ENCODE results near the gene PFKP.
"Not testable (repeated sequence)": the region's sequence is repeated elsewhere in the genome, so short reads cannot be mapped to it uniquely, and the experiment has no call there.

The PFKP gene

GRCh38 chr10:3099291-3100092 lies 32.1 kb downstream of the PFKP start:
- DNase-seq (ENCODE audit: low spot score) = no peak

GRCh38 chr10:3100093-3100792 lies 32.9 kb downstream of the PFKP start:
- no peak for DNase-seq (ENCODE audit: low spot score)

GRCh38 chr10:3100856-3101640 lies 33.7 kb downstream of the PFKP start:
- no peak for DNase-seq (ENCODE audit: low spot score)

GRCh38 chr10:3102720-3103427 lies 35.5 kb downstream of the PFKP start:
- no peak for DNase-seq (ENCODE audit: low spot score)

- DNase-seq (ENCODE audit: low spot score) = no peak
Measured at GRCh38 chr10:3103646-3104045, 36.3 kb downstream of the PFKP start.

- DNase-seq (ENCODE audit: low spot score) = no peak
Measured at GRCh38 chr10:3104251-3104918, 37.0 kb downstream of the PFKP start.

- DNase-seq (ENCODE audit: low spot score) = no peak
Measured at GRCh38 chr10:3105166-3105565, 37.8 kb downstream of the PFKP start.

GRCh38 chr10:3105905-3106304 lies 38.6 kb downstream of the PFKP start:
- DNase-seq (ENCODE audit: low spot score) = no peak

GRCh38 chr10:3106328-3106727 lies 39.0 kb downstream of the PFKP start:
- DNase-seq (ENCODE audit: low spot score) = not testable (repeated sequence)

- no peak for DNase-seq (ENCODE audit: low spot score)
Measured at GRCh38 chr10:3106928-3107425, 39.6 kb downstream of the PFKP start.

- no peak for DNase-seq (ENCODE audit: low spot score)
Measured at GRCh38 chr10:3107426-3107961, 40.1 kb downstream of the PFKP start.

GRCh38 chr10:3108033-3108432 lies 40.7 kb downstream of the PFKP start:
- no peak for DNase-seq (ENCODE audit: low spot score)

- no peak for DNase-seq (ENCODE audit: low spot score)
Measured at GRCh38 chr10:3108575-3109105, 41.3 kb downstream of the PFKP start.

GRCh38 chr10:3109196-3109595 lies 41.8 kb downstream of the PFKP start:
- DNase-seq (ENCODE audit: low spot score) = no peak

GRCh38 chr10:3109633-3110032 lies 42.3 kb downstream of the PFKP start:
- DNase-seq (ENCODE audit: low spot score) = no peak

GRCh38 chr10:3110782-3111620 lies 43.7 kb downstream of the PFKP start:
- DNase-seq (ENCODE audit: low spot score) = no peak

GRCh38 chr10:3111621-3112163 lies 44.3 kb downstream of the PFKP start:
- no peak for DNase-seq (ENCODE audit: low spot score)

- DNase-seq (ENCODE audit: low spot score) = no peak
Measured at GRCh38 chr10:3113343-3113720, 46.0 kb downstream of the PFKP start.

- DNase-seq (ENCODE audit: low spot score) = no peak
Measured at GRCh38 chr10:3115685-3116084, 48.3 kb downstream of the PFKP start.

Data from activated CD4-positive, alpha-beta T cell treated with anti-CD3 and anti-CD28 coated beads, Interleukin-2, Interleukin-4, amounts not matched to agents 100 ng/mL and 50 ng/mL, durations not matched to agents 16 hours and 8 hours (primary cell).